GM18867 (cell line): Measurements from ENCODE around the gene TSPAN3.

Source experiments
- ATAC-seq: cut with Tn5 transposase; IDR thresholded peaks from one replicate; pipeline ENCODE4 v1.9.1; 2021; ENCODE audit warnings: mild to moderate bottlenecking, moderate library complexity; ENCODE audit not compliant: unreplicated experiment

Gene TSPAN3

GRCh38 chr15:77070495-77071304, at the start of gene TSPAN3:
Gene TSPAN3, minus strand, starts transcription at chr15:77071109. Its CDS starts 155 bp downstream, at chr15:77070954.
- peak; percentile 93 for ATAC-seq

GRCh38 chr15:77120576-77120975, 49.7 kb upstream of the TSPAN3 start:
- ATAC-seq = no peak

DNA sequence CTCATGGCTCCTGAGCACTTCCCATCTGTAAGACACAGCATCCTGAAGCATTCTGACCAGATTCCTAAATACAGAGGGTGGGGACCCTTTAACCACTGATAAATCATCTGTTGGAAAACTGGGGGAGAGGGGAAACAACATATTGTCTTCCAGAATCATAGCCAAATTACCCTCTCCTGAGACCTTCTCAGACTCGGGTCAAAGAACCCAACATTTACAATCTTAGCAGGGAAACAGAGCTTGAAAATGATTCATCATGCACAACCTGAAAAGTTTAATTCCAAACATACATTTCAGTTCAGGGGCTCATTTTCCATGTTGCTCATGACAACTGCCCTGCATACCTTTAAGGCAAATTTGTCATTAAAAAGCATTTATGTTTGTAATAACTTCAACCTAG, 48.5 kb upstream of the TSPAN3 start:
- no peak for ATAC-seq

- no peak for ATAC-seq
Observed at GRCh38 chr15:77118882-77119321, 48.0 kb upstream of the TSPAN3 start.

- ATAC-seq = no peak
Observed at GRCh38 chr15:77115179-77115578, 44.3 kb upstream of the TSPAN3 start.

DNA sequence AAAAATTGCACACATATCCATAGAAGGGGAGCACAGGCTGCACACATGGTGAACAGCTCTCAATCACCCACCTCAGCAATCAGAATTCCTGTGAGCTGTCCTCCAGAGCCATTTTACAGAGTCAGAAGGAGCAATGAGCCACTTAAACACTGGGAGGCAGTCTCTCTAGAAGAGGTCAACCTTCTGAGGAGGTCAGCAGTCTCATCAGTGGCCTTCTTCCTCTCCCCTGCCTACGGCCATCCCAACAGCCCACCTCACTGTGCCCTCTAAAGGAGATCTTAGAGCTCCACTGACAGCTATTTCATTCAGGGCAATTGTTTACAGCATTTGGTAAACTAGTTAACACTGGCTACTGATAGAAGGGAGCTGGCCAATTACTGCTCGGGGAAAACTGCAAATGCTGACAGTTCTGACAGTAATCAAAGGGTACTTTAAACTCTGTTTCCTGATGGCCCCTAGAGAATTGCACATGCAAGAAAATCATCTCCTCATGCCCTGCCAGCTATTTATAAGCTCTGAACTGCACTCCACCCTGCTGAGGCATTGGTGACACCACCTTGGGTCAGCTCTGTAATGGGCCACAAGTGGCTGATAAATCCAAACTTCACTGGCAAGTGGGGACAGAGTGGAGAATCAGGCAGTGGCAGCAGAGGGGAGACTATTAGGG, 42.1 kb upstream of the TSPAN3 start:
- no peak for ATAC-seq

DNA sequence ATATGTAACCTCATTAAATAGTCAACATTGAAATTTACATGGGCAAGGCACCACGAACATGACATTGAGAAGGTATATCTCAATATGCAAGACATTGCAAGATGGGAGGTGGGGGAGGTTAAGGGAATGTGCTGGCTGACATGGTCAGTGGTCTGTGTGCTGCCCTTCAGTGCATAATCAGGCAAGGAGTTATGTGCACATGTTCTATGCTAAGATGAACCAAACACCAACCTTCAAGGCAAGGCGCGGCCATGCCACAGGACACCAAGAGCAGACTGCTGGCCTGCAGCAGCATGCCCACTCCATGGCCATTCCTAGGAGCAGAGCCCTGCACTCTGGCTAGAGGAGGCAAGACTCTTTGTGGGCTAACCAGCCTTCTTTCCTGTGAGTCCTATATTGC, 40.9 kb upstream of the TSPAN3 start:
- no peak for ATAC-seq

GRCh38 chr15:77107531-77108355, 36.8 kb upstream of the TSPAN3 start:
- ATAC-seq = no peak

GRCh38 chr15:77107068-77107467, 36.2 kb upstream of the TSPAN3 start:
- no peak for ATAC-seq

GRCh38 chr15:77104155-77104554, 33.2 kb upstream of the TSPAN3 start:
- ATAC-seq = no peak

DNA sequence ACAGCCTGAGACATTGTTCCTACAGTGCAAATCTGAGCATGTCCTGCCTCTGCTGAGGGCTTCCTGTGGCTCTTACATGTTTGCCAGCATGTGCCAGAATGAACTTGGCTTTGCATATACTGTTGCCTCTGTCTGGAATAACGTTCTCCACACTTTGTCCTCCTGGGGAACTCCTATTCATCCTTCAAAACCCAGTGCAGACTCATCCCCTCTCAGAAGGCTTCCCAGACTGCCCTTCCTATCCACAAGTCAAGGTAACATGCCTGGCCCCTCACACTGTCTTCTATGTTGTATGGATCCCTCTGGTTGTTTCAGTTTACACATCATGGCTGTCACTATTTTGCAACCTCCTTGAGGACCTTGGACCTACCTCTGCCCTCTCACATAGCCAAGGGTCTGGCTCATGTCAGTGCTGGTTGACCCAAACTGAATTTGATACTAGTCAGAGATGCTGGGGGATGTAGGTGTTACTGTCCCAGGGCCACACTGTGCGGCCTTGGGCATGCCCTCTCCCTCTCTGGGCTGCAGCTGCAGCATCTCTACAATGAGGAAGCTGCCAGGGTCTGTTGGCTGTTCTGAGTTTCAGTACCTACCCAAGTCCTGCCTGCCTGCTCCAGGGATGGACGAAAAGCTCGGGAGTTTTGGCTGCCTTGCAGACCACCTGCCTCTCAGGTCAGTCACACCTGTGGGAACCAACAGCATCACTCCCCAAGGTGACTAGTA, 29.0 kb upstream of the TSPAN3 start:
- ATAC-seq = no peak

- no peak for ATAC-seq
Observed at GRCh38 chr15:77098572-77098971, 27.7 kb upstream of the TSPAN3 start.

- ATAC-seq = no peak
Observed at GRCh38 chr15:77097921-77098320, 27.0 kb upstream of the TSPAN3 start.

- no peak for ATAC-seq
Observed at GRCh38 chr15:77097248-77097721, 26.4 kb upstream of the TSPAN3 start.

GRCh38 chr15:77096541-77096940, 25.6 kb upstream of the TSPAN3 start:
- ATAC-seq = no peak

DNA sequence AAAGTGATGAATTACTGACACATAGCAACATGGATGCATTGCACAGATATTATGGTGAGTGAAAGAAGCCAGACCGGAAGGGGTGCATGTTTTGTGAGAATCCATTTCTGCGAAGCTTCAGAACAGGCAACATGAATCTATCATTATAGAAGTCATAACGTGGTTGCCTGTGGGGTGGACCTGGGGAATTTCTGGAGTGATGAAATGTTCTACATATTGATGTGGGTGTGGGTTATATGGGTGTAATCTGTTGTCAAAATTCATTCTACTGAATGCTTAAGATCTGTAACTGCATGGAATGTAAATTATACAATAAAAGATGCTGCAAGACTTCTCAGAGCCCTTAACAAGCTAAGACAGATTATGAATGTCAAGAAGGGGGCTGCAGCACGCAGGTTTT, 25.2 kb upstream of the TSPAN3 start:
- ATAC-seq = no peak

- ATAC-seq = no peak
Observed at GRCh38 chr15:77094397-77095030, 23.6 kb upstream of the TSPAN3 start.

DNA sequence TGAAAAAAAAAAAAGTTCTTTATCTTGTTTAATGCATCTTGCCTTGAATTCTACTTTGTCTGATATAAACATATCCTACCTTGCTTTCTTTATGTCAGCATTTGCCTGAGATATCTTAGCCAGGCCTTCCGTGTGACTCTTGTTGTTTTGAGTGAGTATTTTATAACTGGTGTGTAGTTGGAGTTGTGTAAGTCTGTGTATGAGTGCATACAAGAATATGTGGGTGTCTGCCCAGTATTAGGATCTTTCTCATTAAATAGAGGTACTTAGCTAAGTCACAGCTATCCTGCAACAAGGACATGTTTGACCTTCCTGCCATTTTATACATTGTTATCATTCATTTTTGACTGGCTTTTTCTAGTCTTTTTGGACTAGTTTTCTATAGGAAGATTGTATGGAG, 22.5 kb upstream of the TSPAN3 start:
- ATAC-seq = no peak

GRCh38 chr15:77091097-77091496, 20.2 kb upstream of the TSPAN3 start:
- ATAC-seq = no peak

GRCh38 chr15:77087213-77087612, 16.3 kb upstream of the TSPAN3 start:
- no peak for ATAC-seq
